GM19455 (cell line): ENCODE data around the gene CLDN4.

Experiments used
- ATAC-seq: cut with Tn5 transposase; IDR thresholded peaks from one replicate; pipeline ENCODE4 v1.9.1; 2021; ENCODE audit not compliant: unreplicated experiment

CLDN4 gene

DNA sequence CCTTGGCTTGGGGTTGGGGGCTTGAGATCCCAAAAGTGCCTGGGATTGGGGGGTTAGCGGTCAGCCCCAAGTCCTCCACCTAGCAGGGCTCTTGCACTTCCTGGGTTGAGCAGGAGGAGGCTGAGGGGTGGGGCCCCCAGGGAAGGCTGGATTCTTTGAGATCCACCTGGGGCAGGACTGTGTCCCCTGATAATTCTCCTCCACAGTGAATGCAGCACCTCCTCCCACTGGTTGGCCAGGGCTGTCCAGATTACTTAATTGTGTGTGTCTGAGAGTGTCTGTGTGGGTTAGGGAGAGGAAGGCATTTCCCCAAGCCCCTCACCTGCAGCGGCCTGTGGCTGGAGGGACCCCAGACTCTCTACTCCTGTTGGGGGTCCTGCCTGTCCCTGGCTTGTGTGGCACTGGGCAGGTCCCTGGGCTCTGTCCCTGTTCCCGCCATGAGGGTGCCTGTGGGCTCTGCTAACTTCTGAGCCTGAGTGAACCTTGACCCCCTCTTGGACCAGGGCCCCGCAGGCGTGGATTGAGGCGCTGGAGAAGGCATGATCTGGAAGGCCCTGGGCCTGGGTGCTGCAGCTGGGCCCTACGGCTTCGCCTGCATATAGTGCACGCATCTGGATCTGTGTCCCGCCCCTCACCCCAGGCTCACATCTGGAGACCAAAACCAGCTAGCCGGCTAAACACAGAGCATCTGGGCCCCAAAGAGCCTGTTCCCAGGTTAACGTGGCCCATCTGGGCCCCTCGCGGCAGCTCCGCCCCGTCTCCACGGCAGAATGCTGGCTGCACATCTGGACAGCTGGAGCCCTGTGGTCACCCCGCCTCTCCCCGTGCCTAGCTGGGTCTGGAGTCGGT, 40.6 kb downstream of the CLDN4 start:
- ATAC-seq, result no peak

- no peak for ATAC-seq
Measured at GRCh38 chr7:73872056-73872908, 41.5 kb downstream of the CLDN4 start.

DNA sequence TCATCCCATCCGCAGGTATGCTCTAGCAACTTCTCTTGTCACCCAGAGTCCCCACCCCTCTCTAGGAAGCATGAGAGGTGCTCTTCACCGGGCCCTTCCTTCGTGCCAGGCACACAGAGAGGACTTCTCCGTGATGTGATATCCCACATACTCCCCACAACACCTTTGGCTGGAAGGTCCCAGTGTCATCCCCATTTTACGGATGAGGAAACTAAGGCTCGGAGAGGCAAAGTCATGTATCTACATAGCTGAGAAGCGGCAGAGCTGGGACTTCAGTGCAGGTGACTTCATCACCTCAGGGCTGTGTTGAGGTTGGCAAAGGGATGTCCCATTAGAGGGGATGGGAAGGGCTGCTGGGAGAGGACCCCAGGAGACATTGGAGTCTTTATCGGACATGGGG, 45.6 kb downstream of the CLDN4 start:
- ATAC-seq, result no peak

DNA sequence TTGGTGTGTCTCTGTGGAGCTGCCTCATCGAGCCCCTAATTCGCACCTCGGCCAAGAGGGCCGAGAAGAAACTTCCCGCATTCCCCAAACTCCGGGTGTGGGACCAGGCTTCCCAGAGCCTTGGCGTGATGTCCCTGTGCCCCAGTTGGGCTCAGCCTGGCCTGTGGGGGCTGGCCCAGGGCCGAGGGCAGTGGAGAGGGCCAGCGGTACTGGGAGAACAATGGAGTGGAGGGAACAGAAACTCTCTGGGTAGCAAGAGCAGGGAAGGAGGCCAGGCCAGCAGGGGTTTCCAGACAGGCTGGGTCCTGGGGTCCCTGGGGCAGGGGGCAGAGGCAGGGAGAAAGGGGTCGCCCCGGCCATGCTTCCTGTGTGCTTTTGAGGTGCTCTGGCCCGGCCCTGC, 46.2 kb downstream of the CLDN4 start:
- no peak for ATAC-seq

DNA sequence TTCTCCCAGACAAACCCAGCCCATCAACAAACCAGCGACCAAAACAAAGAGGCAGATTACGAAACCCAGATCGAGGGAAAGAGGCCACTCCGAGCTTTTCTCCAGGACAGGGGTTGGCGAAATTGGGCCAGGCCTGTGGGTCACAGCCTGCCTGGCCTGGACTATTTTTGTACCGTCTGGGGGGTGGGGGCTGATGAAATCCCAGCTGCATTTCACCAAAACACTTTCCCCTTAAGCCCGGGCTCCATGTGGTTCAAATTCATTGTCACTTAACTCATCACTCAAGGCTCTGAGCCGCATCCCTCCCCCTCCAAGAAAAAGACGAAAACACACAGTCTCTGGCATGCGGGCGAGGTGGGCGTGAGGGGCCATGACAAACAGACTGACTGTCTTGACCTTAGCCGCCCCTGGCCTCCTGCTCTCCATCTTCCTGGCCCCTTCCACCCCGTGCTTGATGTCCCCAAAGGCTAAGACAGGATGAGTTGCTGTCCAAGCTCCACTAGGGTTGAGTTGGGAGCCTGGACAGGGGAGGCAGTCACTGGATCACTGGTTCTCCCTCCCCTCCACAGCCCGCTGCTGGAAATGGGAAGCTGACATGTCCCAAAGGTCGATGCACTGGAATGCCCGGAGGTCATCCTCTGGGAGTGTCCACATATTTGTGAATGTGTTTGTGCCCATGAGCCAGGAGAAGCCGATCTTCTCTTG, 49.3 kb downstream of the CLDN4 start:
- ATAC-seq, result no peak

DNA sequence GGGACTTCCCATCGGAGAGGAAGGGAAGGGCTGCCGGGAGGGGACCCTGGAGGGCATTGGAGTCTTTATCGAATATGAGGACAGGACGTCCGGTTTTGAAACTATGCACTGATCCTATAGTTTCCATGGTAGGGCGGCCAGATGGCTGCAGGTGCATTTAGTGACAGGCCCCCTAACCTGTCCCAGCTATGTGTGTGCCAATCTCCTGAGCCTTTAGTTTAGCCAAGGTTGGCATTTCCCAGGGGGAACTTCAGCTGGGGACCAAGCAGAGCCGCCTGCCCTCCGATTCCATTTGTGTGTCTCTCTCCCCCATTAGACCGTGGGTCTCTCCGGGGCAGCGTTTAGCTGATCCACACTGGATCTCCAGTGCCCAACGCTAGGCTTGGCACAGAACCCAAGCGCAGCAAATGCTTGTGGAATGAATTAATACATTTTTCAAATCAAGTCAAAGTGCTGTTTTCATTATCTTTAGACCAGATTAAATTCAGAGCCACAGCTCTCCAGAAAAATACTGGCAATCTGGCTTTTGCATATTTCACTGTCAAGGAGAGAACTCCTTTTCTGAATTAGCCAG, 50.0 kb downstream of the CLDN4 start:
- no peak for ATAC-seq

DNA sequence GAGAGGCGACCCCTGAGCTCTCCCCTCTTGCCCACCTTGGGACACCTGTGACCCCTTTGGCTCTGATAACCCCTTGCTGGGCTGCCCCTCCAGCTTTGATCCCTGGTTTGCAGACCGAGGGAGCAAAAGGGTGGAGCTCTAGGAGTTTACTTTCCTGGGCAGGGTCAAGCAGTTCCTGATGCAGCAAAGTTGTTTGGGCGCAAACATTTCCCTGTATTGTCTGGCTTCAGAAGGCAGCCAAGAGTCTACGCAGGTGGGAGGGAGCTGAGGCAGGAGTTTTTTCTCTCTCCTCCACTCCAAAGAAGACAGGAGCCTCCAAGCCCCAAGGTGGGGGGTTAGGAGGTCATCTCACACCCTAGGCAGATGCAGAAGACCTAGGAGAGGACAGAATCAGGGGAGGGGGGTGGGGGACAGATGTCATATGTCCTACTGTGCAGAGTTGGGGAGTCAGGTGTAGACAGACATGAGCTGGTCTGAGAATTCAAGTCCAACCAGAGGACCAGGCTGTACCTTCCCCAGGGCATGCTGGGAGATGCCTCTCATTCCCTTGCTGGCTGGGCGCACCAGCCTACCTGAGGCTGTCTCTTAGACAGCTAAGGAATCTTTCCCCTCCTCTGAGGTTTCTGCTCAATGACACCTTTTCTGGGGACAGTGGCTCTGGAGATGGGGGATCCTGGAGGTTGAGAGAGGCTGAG, 50.7 kb downstream of the CLDN4 start:
- ATAC-seq, result no peak

DNA sequence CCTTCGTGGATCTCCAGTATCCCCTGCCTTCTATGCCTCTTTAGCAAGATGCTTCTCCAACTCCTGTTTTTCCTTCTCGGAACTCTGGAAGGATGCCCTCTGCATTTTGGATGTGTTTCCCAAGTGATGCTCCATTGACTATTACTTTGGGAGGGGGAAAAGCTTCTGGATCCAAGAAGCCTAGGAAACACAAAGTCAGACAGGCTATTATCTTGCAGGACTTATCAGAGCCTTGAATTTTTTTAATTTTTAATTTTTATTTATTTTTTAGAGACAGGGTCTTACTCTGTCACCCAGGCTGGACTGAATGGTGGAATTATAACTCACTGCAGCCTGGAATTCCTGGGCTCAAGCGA, 51.2 kb downstream of the CLDN4 start:
- ATAC-seq, result no peak
